ENCODE results near the gene DDR1. TPM values are rescaled to one million over a fixed set of nuclear protein-coding genes. Genes with fewer than 3 reads are reported as not detected.
"Not testable (repeated sequence)": the region's sequence is repeated elsewhere in the genome, so short reads cannot be mapped to it uniquely, and the experiment has no call there.

The DDR1 gene
- total and polyA plus RNA-seq, 8 donors: 77.9 to 148 (median 90.0) TPM

- ATAC-seq (no peak), DNase-seq (no peak)
- Histone ChIP-seq H3K27ac (no peak overlapping the region), H3K9me3 (no peaks in the 10 kb centered on the region), H3K4me3 (no peak overlapping the region), H3K27me3 (no peaks in the 10 kb centered on the region), H3K4me1 (no peaks in the 10 kb centered on the region), H3K36me3 (peaks cover 0 to 60% of the 10 kb centered on the region in 2 donors)
- intact Hi-C loops (cut with DNase I): no loop called here
- no peak for TF ChIP-seq CTCF (IDR thresholded peaks at IDR 0.05)
Observed at GRCh38 chr6:30896541-30896940, 12.2 kb downstream of the DDR1 start.

GRCh38 chr6:30897882-30898281 is 13.6 kb downstream of the DDR1 start:
- H3K36me3 ChIP-seq: peaks cover 0 to 54% of the 10 kb centered on the region in 2 donors
- H3K4me3 ChIP-seq: no peak overlapping the region
- no peaks in the 10 kb centered on the region for H3K9me3 ChIP-seq
- DNase-seq: no peak
- no peaks in the 10 kb centered on the region for H3K4me1 ChIP-seq
- no peak for TF ChIP-seq CTCF (IDR thresholded peaks at IDR 0.05)
- intact Hi-C loops (cut with DNase I): no loop called here
- ATAC-seq: no peak
- no peaks in the 10 kb centered on the region for H3K27me3 ChIP-seq
- no peak overlapping the region for H3K27ac ChIP-seq

- DNase-seq (no peak), ATAC-seq (no peak)
- H3K9me3 ChIP-seq: no peaks in the 10 kb centered on the region
Observed at GRCh38 chr6:30898750-30899360, 14.5 kb downstream of the DDR1 start.

GRCh38 chr6:30900863-30901417 is 16.6 kb downstream of the DDR1 start:
- no peaks in the 10 kb centered on the region for H3K27me3 ChIP-seq
- intact Hi-C loops (cut with DNase I): no loop called here
- DNase-seq (no peak), ATAC-seq (no peak)
- no peak overlapping the region for H3K4me3 ChIP-seq
- H3K4me1 ChIP-seq: no peaks in the 10 kb centered on the region
- H3K27ac ChIP-seq: no peak overlapping the region
- H3K36me3 ChIP-seq: peaks cover 0 to 34% of the 10 kb centered on the region in 2 donors
- no peaks in the 10 kb centered on the region for H3K9me3 ChIP-seq
- no peak for TF ChIP-seq CTCF (IDR thresholded peaks at IDR 0.05)

More at GRCh38 chr6:30898750-30899360, 14.5 kb downstream of the DDR1 start:
- H3K27ac ChIP-seq: no peak overlapping the region
- no peaks in the 10 kb centered on the region for H3K27me3 ChIP-seq
- H3K4me1 ChIP-seq: no peaks in the 10 kb centered on the region
- TF ChIP-seq CTCF (IDR thresholded peaks at IDR 0.05): no peak
- peaks cover 0 to 46% of the 10 kb centered on the region in 2 donors for H3K36me3 ChIP-seq
- intact Hi-C loops (cut with DNase I): no loop called here
- H3K4me3 ChIP-seq: no peak overlapping the region

- TF ChIP-seq CTCF (IDR thresholded peaks at IDR 0.05): no peak
- H3K9me3 ChIP-seq: no peaks in the 10 kb centered on the region
- H3K27ac ChIP-seq: no peak overlapping the region
- H3K36me3 ChIP-seq: peaks cover 0 to 29% of the 10 kb centered on the region in 2 donors
- no peaks in the 10 kb centered on the region for H3K4me1 ChIP-seq
- no peak overlapping the region for H3K4me3 ChIP-seq
- intact Hi-C loops (cut with DNase I): no loop called here
- no peaks in the 10 kb centered on the region for H3K27me3 ChIP-seq
- ATAC-seq (no peak), DNase-seq (no peak)
Observed at GRCh38 chr6:30901436-30901835, 17.1 kb downstream of the DDR1 start.

GRCh38 chr6:30902196-30902595 is 17.9 kb downstream of the DDR1 start:
- H3K4me1 ChIP-seq; ATAC-seq; H3K27ac ChIP-seq; intact Hi-C loops (cut with DNase I); H3K4me3 ChIP-seq; DNase-seq; H3K9me3 ChIP-seq; H3K27me3 ChIP-seq: not testable (repeated sequence)
- peaks cover 0 to 24% of the 10 kb centered on the region in 2 donors for H3K36me3 ChIP-seq

Data from left lung (tissue), 10 donors.